Hematopoietic multipotent progenitor cell treated with erythropoietin and hydrocortisone succinate and interleukin-3 and kit ligand, for 4 days (in vitro differentiated cells): ENCODE data around the gene GRM1.
"Not testable (repeated sequence)": the region's sequence is repeated elsewhere in the genome, so short reads cannot be mapped to it uniquely, and the experiment has no call there.

ENCODE experiments used
- DNase-seq: peaks from one replicate; pipeline ENCODE4 v3.0.0-alpha.2; 2015

The GRM1 gene

DNA sequence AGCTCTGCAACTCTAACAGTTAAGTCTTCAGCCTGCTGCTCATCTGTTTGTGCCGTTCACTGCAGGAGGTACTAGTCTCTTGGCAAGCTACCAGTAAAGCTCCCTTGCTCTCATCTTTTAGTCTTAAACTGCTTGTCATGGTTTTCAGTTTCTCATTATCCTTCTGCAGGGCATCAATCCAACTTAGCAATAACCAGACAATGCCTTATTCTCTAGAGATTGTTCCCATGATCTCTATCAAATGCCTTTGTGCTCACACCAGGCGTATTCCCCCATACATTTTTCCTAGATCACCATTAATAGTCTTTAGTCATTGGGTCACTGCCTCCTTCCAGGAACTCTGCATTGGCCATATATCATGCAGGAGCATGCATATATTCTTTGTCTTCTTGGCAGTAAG, 171.3 kb downstream of the GRM1 start:
- no peak for DNase-seq

- DNase-seq: no peak
These were observed 173.7 kb downstream of the GRM1 start for GRCh38 chr6:146202570-146202969.

- DNase-seq: no peak
These were observed 181.1 kb downstream of the GRM1 start for GRCh38 chr6:146209942-146210341.

DNA sequence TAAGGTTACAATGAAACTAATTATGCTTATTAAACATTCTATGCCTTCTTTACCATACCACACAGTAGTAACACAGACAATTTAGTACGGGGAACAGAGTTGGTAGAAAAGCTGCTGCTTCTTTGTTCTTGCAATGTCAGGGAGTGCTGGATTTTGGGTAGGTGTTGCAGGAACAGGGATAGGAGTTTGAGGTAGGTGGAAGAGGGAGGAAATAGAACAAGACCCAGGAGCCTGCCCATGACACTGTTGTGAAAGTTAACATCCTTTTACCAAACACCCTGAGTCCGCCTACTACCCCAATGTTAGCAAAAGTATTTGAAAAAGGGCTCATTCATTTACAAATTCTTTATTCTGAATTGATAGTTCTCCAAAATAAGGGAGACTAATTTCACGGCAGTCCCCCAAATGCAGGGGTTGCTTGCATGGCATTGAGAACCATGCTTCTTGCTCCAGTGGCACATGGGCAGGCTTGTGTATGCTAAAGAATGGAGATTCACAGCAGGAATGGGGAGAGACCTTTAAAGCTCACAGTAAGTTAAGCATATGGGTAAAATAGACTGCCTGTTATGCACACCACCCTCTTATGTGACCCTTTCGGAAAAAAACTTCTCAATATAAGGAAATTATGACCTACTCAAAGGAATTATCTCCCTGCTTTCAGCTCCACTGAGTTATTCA, 181.7 kb downstream of the GRM1 start:
- no peak for DNase-seq

- DNase-seq: no peak
These were observed 182.8 kb downstream of the GRM1 start for GRCh38 chr6:146211646-146212045.

DNA sequence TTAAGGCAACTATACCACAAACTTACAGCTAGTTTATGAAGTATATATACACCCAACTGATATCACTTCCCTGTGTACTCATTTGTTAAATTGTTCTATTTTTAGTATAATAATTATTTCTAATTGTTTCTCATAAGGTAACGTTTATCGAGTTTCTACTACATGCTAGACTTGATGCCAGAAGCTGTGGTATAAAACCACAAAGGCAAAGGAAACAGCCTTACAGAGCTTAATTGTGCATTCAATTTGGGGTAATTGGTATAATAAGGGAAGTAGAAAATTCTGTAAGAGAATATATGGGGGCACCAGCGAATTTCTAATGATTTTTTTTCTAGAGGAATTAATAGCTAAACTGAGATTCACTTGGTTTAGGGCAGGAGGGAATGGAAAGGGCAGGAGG, 183.9 kb downstream of the GRM1 start:
- peak; percentile 37 for DNase-seq

- no peak for DNase-seq
These were observed 190.2 kb downstream of the GRM1 start for GRCh38 chr6:146219101-146219500.

- no peak for DNase-seq
These were observed 195.6 kb downstream of the GRM1 start for GRCh38 chr6:146224449-146224848.

- DNase-seq: no peak
These were observed 196.1 kb downstream of the GRM1 start for GRCh38 chr6:146224988-146225387.

DNA sequence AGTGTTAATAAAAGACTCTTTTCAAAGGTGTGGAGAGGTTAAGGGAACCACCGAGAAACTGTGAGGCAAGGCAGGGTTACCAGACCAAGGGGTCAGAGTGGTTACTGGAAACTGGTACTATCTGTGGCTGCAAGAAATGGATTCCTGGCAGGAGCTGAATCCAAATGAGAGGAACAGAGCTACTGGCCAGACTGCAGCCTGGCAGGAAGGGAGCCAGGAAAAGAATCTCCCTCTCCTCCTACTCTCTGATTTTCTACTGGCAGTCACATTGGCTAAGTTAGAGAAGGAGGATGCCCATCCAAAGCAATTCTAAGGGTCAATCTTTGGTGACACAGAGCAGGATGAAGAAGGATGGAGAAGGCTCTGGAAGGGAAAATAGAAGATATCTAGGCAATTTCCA, 211.5 kb downstream of the GRM1 start:
- no peak for DNase-seq

DNA sequence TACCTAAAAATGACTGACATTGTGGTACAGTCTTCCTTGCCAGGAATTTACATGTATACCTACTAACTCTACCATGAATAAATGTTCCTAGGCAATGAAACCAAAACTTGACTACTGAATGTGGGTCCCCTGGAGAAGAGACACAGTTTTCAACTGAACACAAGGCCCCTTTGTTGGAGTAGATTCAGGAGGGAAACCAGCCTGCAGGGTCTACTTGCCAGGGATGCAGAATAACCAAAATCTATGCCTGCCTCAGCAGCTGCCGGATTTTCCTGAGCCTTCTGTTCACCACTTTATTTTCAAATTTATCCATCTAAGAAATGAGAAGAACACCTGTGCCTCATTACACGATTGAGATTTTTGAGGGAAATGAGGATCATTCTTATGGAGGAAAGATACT, 211.9 kb downstream of the GRM1 start:
- no peak for DNase-seq

GRCh38 chr6:146243646-146244045, 214.8 kb downstream of the GRM1 start:
- DNase-seq: not testable (repeated sequence)

- no peak for DNase-seq
These were observed 215.8 kb downstream of the GRM1 start for GRCh38 chr6:146244630-146245143.

- DNase-seq: no peak
These were observed 217.2 kb downstream of the GRM1 start for GRCh38 chr6:146246028-146246427.

GRCh38 chr6:146253691-146254090, 224.8 kb downstream of the GRM1 start:
- no peak for DNase-seq

GRCh38 chr6:146258206-146258605, 229.3 kb downstream of the GRM1 start:
- no peak for DNase-seq

DNA sequence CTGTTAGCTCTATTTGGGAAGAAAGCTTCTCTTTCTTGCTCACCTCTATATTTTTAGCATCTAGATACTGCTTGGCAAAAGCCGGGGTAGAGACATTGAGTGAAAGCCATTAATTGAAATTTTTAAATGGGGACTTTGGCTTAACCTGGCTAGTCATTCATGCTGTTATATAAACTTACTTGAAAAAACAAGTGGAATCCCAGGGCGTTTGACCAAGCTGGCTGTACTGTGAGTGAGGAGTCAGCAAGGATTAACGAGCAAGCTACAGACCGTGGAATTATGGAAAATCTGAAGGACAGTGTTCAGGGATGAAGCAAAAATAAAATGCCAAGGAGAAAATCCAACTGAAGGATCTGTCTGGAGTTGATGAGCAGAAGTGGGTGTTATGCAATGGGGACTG, 232.0 kb downstream of the GRM1 start:
- DNase-seq: no peak

- DNase-seq: no peak
These were observed 236.2 kb downstream of the GRM1 start for GRCh38 chr6:146265056-146265455.

GRCh38 chr6:146267447-146267846, 238.6 kb downstream of the GRM1 start:
- no peak for DNase-seq

DNA sequence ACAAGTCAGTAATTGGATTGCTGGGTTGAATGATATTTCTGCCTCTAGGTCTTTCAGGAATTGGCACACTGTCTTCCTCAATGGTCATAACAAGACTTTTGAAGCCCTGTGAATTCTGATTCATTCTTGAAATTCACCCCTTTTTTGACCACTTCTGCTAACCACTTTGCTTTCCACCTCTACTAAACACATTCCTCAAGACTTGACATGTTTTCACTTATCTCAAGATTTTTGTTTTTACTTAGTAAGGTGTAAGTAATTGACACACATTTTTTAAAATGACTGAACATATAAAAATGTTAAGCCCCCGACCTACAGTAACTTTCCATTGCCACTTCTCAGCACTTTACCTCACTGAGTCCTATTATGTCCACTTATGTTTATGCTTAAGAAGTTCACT, 239.1 kb downstream of the GRM1 start:
- no peak for DNase-seq

DNA sequence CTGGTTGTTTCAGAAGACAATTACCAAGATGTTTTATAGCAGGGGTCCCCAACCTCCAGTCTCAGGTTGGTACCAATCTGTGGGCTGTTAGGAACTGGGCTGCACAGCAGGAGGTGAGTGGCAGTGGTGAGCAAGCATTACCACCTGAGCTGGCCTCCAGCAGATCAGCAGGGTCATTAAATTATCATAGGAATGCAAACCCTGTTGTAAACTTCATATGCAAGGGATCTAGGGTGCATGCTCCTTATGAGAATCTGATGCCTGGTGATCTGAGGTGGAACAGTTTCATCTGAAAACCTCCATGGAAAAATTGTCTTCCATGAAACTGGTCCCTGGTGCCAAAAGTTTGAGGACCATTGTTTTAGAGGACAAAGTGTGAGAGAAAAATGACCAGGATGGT, 240.6 kb downstream of the GRM1 start:
- no peak for DNase-seq

DNA sequence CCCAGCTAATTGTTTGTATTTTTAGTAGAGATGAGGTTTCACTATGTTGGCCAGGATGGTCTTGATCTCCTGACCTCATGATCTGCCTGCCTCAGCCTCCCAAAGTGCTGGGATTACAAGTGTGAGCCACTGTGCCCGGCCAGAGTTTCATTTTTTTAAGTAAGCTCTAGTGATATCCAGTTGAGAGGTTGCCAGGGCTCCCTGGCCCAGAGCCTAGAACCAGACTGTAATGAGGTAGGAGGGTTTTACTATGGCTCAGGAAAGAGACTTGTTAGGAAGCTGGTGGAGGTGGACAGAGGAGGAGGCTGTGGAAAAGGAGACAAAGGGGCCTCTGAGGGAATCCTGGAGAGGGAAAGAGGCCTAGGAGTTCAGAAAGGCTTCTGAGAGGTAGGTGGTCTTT, 242.3 kb downstream of the GRM1 start:
- DNase-seq: not testable (repeated sequence)

- DNase-seq: no peak
These were observed 244.6 kb downstream of the GRM1 start for GRCh38 chr6:146273490-146273889.

GRCh38 chr6:146277142-146277541, 248.3 kb downstream of the GRM1 start:
- no peak for DNase-seq

- DNase-seq: no peak
These were observed 252.9 kb downstream of the GRM1 start for GRCh38 chr6:146281651-146282362.
